ENCODE results near the gene EP400.

- TF ChIP-seq POLR2AphosphoS5 (IDR thresholded peaks at IDR 0.05) (no peak), CTCF (IDR thresholded peaks at IDR 0.05) (no peak), POLR2A (IDR thresholded peaks at IDR 0.05) (no peak), EP300 (IDR thresholded peaks at IDR 0.05) (no peak)
These were observed 5.0 kb upstream of the EP400 start for GRCh38 chr12:131944601-131945251.

Data from upper lobe of left lung (tissue), 4 donors.